ENCODE measurements around the gene CARS1. TPM values are rescaled to one million over a fixed set of nuclear protein-coding genes. Genes with fewer than 3 reads are reported as not detected.
A peak's percentile ranks its signal among the peaks of the same experiment; 100 is the strongest.

CARS1 gene
- total and polyA plus RNA-seq, 9 of the 15 experiments (the other 6 are each of a cell fraction or from before 2014, with no cell fraction given): 14.4 to 106 (median 73.6) TPM

DNA sequence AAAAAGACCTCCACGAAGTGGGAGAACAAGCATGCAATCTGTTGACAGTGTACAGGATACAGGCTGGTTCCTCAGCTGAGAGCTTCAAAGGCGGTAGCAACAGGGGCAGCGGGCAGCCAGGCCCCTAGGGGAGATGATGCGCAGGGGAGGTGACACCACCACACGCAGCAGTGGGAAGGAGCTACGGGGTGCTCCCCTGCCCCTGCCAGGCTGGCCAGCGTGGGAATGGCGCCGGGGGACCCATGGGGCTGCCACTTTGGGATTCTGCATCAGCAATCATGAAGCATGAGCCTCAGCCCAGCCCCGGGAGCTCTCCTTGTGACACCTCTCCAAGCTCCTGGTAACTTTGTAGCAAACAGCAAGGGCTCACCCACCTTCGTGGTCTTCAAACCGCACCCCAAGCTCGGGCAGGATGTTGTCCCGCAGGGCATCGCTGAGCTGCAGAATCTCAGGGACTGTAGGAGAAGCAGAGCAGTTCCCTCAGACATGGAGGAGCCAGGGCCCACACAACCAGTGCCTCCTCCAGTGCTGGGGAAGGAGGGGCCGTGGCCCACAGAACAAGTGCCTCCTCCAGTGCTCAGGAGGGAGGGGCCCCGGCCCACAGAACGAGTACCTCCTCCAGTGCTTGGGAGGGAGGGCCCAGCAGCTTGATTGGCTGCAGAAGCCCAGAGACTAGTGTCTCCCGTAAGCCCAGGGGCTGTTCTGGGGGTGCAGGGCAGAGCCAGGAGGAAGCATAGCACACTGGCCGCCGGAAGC lies 50.5 kb downstream of the CARS1 start:
- POLR2A ChIA-PET: interaction anchor here (0.6 to 4.4 kb wide), 5 partner anchors 9 to 279 kb away, joined by 3 to 17 read pairs (median 5); no protein-coding TSS in a partner anchor
- no peaks in the 10 kb centered on the region for H3K79me2 ChIP-seq (ENCODE audit: control insufficient read depth, insufficient read depth, low read length)
- CTCF ChIA-PET (ENCODE audit: low intra/inter-chr PET ratio): no interaction called here
- FAIRE-seq (no peak), DNase-seq (ENCODE audit: extremely low read depth in 1 of 4, low spot score in 3 of 4) (peak in 1 of 4 experiments; percentile 34), ATAC-seq (peak; percentile 66)
- intact Hi-C loops (cut with micrococcal nuclease) (no loop called here), in situ Hi-C loops (cut with MboI) (no loop called here)
- H3K27ac ChIP-seq (ENCODE audit: extremely low read depth, low read depth, low read length): no peak overlapping the region
- WGBS (ENCODE audit: insufficient coverage, low coverage, missing lambda C conversion rate): 82% methylated on average over 16 of the region's 21 CpGs
- BruUV-seq (replicated peaks): no TSS peak
- H3K9ac ChIP-seq (ENCODE audit: insufficient read depth in 1 of 2, low read depth in 2 of 2, low read length in 2 of 2): no peak overlapping the region
- peaks cover 79% of the 10 kb centered on the region; the same call in 2 of the 3 replicates for H3K36me3 ChIP-seq (ENCODE audit: control insufficient read depth, insufficient read depth, low read length)
- no peak overlapping the region for H2AFZ ChIP-seq (ENCODE audit: low read depth, low read length)
- H4K20me1 ChIP-seq (replicated peaks; ENCODE audit: control insufficient read depth, insufficient read depth, low read length): 0 out of 2 replicates have a peak, but pooled peaks cover 7% of the 10 kb centered on the region
- H3K27me3 ChIP-seq (ENCODE audit: control insufficient read depth in 2 of 2, insufficient read depth in 2 of 2, low read length in 2 of 2): no peaks in the 10 kb centered on the region
- H3K4me3 ChIP-seq: no peak overlapping the region
- no peaks in the 10 kb centered on the region for H3K9me1 ChIP-seq (ENCODE audit: control insufficient read depth, insufficient read depth, low read length)
- no peak overlapping the region for H3K4me2 ChIP-seq (ENCODE audit: insufficient read depth, low read length)
- H3K9me3 ChIP-seq (replicated peaks; ENCODE audit: control insufficient read depth, insufficient read depth, low read depth, low read length): no peaks in the 10 kb centered on the region
- peaks cover 0 to 19% of the 10 kb centered on the region in 2 experiments; a peak in 1 of 5 replicates for H3K4me1 ChIP-seq (replicated peaks in 1 of 2; ENCODE audit: control insufficient read depth in 2 of 2, insufficient read depth in 2 of 2, low read length in 2 of 2)
- TF ChIP-seq POLR2G (IDR thresholded peaks at IDR 0.05; ENCODE audit: low read depth, low read length) (peak; percentile 69), RBFOX2 (IDR thresholded peaks at IDR 0.05; ENCODE audit: low read depth, low read length) (0 out of 2 replicates have a peak, but pooled peaks have one; percentile 15), SMARCB1 (IDR thresholded peaks at IDR 0.05; ENCODE audit: insufficient read length, low read depth) (no peak)

DNA sequence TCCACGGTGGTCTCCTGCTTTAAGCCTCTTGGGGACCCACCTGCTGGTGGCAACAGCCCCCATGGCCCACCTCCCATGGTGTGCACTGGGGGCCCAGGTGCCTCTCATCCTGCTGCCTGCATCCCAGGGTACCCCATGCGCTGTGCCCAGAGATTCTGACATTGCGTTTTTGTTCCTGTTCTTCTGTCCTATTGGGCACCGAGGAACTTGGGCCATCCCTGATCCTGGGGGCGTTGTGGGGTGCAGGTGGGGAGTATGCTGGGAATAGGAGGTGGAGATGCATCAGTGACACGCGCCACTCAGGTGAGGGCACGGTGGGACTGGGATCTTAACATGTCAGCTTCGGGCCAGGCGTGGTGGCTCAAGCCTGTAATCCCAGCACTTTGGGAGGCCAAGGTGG lies 52.7 kb downstream of the CARS1 start:
- no peak for DNase-seq (ENCODE audit: extremely low read depth in 1 of 4, low spot score in 3 of 4)
- no peak for ATAC-seq
- no peak for FAIRE-seq
- WGBS (ENCODE audit: insufficient coverage, low coverage, missing lambda C conversion rate): 97% methylated on average over 10 of the region's 10 CpGs
- Histone ChIP-seq H3K27ac (ENCODE audit: extremely low read depth, low read depth, low read length) (no peak overlapping the region), H3K36me3 (ENCODE audit: control insufficient read depth, insufficient read depth, low read length) (peaks cover 78% of the 10 kb centered on the region; the same call in 2 of the 3 replicates), H3K79me2 (ENCODE audit: control insufficient read depth, insufficient read depth, low read length) (no peaks in the 10 kb centered on the region), H4K20me1 (replicated peaks; ENCODE audit: control insufficient read depth, insufficient read depth, low read length) (no peaks in the 10 kb centered on the region), H3K4me1 (replicated peaks in 1 of 2; ENCODE audit: control insufficient read depth in 2 of 2, insufficient read depth in 2 of 2, low read length in 2 of 2) (peaks cover 0 to 11% of the 10 kb centered on the region in 2 experiments; a peak in 1 of 5 replicates), H2AFZ (ENCODE audit: low read depth, low read length) (no peak overlapping the region), H3K4me3 (no peak overlapping the region), H3K9me1 (ENCODE audit: control insufficient read depth, insufficient read depth, low read length) (peaks cover 2% of the 10 kb centered on the region), H3K9ac (ENCODE audit: insufficient read depth in 1 of 2, low read depth in 2 of 2, low read length in 2 of 2) (no peak overlapping the region), H3K27me3 (ENCODE audit: control insufficient read depth in 2 of 2, insufficient read depth in 2 of 2, low read length in 2 of 2) (no peaks in the 10 kb centered on the region), H3K4me2 (ENCODE audit: insufficient read depth, low read length) (no peak overlapping the region), H3K9me3 (replicated peaks; ENCODE audit: control insufficient read depth, insufficient read depth, low read depth, low read length) (no peaks in the 10 kb centered on the region)
- CTCF ChIA-PET (ENCODE audit: low intra/inter-chr PET ratio): no interaction called here
- POLR2A ChIA-PET: interaction anchor here (1.6 to 4.4 kb wide), 3 partner anchors 10 to 15 kb away, joined by 5 to 17 read pairs (median 7); no protein-coding TSS in a partner anchor
- in situ Hi-C loops (cut with MboI) (no loop called here), intact Hi-C loops (cut with micrococcal nuclease) (no loop called here)
- BruUV-seq (replicated peaks): no TSS peak
- TF ChIP-seq DMBX1 (CRISPR knock-in tag; IDR thresholded peaks at IDR 0.05; ENCODE audit: borderline replicate concordance) (no peak), FOXA1 (IDR thresholded peaks at IDR 0.05; ENCODE audit: borderline replicate concordance) (no peak), CBX3 (IDR thresholded peaks at IDR 0.05; ENCODE audit: borderline replicate concordance in 1 of 2, low read length in 2 of 2) (no peak), DPF2 (IDR thresholded peaks at IDR 0.05) (no peak), TBP (optimal IDR thresholded peaks at IDR 0.05; ENCODE audit: low read depth, low read length) (no peak), MEIS2 (IDR thresholded peaks at IDR 0.05; ENCODE audit: partially characterized antibody) (no peak), GATA2 (CRISPR knock-in tag; IDR thresholded peaks at IDR 0.05) (no peak), POU5F1 (IDR thresholded peaks at IDR 0.05; ENCODE audit: borderline replicate concordance, low read depth, low read length, partially characterized antibody) (no peak)
- TF ChIP-seq, protein P1, sequence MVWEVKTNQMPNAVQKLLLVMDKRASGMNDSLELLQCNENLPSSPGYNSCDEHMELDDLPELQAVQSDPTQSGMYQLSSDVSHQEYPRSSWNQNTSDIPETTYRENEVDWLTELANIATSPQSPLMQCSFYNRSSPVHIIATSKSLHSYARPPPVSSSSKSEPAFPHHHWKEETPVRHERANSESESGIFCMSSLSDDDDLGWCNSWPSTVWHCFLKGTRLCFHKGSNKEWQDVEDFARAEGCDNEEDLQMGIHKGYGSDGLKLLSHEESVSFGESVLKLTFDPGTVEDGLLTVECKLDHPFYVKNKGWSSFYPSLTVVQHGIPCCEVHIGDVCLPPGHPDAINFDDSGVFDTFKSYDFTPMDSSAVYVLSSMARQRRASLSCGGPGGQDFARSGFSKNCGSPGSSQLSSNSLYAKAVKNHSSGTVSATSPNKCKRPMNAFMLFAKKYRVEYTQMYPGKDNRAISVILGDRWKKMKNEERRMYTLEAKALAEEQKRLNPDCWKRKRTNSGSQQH (CRISPR knock-in tag; IDR thresholded peaks at IDR 0.05): no peak
